ENCODE results near the gene LDB3.
A peak's percentile ranks its signal among the peaks of the same experiment; 100 is the strongest.
"Not testable (repeated sequence)": the region's sequence is repeated elsewhere in the genome, so short reads cannot be mapped to it uniquely, and the experiment has no call there.

LDB3 gene, protein sequence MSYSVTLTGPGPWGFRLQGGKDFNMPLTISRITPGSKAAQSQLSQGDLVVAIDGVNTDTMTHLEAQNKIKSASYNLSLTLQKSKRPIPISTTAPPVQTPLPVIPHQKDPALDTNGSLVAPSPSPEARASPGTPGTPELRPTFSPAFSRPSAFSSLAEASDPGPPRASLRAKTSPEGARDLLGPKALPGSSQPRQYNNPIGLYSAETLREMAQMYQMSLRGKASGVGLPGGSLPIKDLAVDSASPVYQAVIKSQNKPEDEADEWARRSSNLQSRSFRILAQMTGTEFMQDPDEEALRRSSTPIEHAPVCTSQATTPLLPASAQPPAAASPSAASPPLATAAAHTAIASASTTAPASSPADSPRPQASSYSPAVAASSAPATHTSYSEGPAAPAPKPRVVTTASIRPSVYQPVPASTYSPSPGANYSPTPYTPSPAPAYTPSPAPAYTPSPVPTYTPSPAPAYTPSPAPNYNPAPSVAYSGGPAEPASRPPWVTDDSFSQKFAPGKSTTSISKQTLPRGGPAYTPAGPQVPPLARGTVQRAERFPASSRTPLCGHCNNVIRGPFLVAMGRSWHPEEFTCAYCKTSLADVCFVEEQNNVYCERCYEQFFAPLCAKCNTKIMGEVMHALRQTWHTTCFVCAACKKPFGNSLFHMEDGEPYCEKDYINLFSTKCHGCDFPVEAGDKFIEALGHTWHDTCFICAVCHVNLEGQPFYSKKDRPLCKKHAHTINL

DNA sequence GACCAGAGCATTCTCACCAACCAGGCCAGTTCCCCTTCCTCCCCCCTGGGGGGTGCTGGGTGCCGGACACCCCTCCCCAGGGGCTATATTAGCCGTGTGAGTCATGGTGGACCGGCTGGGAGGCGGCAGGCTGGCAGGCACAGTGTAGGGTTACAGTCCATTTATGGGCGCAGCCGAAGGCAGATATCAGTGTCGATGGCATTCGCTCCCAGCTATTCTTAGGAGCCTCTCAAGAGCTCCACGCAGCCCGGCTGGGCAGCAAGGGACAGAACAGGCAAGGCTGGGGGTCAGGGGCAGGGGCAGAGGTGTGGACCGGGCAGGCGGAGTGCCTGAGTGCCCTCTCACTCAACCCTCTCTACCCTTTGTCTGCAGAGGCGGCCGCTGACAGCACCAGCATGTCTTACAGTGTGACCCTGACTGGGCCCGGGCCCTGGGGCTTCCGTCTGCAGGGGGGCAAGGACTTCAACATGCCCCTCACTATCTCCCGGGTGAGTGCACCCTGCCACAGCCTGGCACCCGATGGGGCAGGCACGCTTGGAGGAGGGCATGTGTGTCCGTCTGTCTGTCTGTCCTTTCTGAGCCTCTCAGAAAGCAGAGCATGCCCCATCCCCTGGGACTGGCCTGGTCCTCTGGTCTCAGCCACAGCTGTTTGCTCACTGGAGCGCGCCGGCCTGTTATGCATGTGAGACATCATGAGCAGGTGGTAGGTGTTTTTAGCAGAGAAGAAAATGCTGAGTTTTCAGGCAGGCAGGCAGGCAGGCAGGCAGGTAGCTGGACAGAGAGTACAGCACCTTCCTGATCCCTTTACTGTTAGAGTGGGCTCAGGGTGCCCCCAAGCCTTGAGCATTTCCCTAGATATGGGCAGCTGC lies at the start of gene LDB3:
Gene LDB3 (plus strand): TSS at position 215 of the 869 bp plus-strand sequence. CDS start 181 bp downstream, at position 396.
- DNase-seq, result peak; percentile 51

DNA sequence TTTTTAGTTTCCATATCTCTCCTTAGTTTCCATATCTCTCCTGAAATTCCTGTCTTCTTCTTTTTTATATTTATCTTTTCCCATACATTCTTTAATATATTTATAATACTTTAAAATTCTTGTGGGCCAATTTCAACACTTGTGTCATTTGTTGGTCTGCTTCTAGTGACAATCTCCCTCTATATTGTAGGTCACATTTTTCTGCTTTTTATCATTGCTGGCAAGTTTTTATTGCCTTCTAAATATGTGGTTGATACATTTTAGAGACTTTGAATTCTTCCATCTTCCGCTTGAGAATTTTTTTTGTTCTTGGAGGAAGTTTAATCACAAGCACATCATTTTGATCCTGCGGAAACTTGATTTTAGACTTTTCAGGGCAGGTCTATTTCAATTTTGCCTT lies 40.0 kb upstream of the LDB3 start:
- no peak for DNase-seq

DNA sequence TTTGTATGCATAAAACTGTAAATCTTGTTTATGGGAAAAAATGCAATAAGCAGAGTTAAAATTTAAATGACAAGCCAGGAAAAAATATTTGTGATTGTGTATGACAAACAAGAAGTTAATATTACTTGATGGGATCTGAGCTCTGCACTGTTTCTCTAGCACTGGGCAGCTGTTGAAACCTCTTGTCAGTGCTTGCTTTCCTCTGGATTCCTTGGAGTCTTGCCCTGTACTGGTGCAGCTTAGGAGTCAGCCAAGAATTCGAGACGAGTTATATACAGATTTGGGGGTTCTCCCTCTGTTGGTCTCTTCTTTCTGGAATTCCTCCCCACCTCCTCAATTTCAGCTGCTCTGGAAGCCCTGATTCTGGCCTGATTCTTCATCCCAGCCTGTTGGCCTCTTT lies 38.2 kb upstream of the LDB3 start:
- DNase-seq, result no peak

DNA sequence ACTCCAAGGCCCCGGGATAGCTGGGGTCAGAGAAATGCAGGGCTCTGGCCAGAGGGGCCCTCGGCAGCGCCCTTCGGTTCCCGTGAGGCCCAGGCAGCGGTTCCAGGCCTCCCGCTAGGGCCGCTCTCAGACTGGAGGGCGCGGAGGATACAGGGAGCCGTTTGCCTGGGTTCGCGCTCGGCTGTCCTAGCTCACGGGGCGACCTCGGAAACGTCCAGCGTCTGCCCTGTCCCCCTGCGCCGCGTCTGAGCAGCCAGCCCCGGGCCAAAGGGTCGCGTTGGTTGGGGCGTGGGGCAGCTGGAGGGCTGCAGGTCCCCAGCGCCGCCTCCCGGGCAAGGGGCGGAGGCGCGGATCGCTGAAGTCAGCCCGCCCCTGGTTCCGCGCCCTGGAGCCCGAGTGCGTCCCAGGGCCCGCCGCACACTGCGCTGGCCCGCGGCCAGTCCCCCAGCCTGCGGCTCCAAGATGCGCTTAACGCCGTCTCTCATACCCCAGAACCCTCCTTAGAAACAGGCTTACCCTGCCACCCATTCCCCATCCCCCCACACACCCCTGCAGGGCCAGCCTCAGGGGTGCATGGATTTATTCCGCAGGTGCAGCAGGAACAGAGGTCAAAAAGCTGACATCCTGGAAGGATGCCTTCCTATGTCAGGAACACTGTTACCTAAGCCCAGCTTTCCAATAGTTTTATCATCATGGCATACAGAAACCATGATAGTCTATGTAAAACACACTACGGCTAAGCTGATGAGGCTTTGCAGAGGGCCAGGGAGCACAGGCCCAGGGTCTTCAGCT lies 36.1 kb upstream of the LDB3 start:
- peak; percentile 14 for DNase-seq

DNA sequence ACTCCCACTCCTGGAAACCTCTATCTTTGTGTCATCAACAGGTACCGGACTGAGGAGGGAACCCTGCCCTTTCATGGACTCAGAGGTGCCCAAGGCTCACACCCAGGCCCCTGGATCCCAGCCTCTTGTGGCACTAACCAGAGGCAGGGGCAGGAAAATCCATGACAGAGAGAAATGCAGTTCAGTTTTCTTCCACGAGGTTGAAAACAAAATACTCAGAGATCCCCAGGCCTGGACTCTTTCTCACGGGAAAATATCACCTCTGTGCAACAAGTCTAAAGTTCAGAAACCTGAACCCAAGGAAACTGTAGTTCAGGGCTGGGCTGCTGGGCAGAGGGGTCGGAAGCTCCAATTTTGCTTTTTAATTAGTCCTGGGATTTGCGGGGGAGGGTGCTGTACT lies 35.4 kb upstream of the LDB3 start:
- DNase-seq, result no peak

DNA sequence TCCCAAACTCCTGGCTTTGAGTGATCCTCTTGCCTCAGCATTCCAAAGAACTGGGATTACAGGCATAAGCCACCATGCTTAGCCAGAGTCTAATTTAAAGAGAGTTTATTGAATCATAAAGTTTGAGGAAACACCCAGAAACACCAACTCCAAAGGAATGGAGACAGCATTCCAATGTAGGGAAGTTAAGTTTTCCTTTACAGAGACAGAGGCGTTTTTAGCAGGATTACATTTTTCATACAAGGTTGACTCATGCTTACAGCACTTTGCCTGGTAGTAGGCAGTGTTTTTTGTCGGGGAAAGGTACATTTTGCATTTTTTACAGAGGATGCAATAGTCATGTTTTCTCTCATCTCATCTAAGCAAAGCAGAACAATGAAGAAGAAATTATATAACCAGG lies 32.9 kb upstream of the LDB3 start:
- no peak for DNase-seq

DNA sequence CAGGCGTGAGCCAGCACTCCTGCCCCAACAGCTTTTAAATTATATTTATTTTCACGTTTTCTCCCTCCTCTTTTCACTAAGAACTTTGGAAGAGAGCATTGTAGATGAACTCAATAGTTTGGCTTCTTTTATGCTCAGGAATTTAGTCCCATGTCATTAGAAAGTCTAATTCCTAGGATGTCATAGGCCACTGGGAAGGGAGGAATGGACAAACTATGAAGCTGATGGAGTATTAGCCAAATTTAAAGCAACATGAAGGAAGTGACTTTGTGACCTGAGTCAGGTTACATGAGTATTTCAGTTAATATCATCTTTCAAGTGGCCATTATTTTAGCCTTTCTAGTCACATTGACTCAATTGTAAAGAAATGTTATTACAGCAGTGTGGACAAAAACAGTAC lies 32.0 kb upstream of the LDB3 start:
- DNase-seq, result no peak

DNA sequence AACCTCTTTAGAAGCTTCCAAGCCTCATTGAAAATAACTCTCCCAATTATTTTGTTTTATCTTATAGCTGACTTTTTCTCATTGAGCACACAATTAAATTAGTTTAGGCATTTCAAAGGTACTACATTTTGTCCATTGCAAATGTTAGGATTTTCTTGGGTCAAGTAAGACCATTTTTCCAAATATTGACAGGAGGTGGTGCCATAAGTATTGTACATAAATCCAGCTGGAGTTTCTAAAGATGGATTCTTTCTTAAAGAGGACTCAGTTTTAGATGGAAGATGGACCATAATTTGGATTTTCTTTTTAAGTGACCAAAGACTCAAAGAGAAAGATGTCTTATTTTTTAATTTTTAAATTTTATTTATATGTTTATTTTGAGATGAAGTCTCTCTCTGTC lies 26.3 kb upstream of the LDB3 start:
- peak; percentile 10 for DNase-seq

DNA sequence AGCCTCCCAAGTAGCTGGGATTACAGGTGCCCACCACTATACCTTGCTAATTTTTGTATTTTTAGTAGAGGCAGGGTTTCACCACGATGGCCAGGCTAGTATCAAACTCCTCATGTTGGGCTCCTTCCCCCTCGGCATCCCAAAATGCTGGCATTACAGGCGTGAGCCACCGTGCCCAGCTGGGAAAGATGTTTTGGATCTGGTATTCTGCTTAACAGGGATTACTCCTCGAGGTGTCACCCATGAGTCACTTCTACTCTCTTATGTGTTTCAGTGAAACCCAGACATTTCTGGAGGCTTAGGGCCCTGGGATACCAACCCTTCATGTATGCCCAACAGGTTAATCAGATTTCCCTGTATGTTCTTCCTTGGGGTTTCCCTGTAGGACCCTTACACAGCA lies 25.8 kb upstream of the LDB3 start:
- no peak for DNase-seq

DNA sequence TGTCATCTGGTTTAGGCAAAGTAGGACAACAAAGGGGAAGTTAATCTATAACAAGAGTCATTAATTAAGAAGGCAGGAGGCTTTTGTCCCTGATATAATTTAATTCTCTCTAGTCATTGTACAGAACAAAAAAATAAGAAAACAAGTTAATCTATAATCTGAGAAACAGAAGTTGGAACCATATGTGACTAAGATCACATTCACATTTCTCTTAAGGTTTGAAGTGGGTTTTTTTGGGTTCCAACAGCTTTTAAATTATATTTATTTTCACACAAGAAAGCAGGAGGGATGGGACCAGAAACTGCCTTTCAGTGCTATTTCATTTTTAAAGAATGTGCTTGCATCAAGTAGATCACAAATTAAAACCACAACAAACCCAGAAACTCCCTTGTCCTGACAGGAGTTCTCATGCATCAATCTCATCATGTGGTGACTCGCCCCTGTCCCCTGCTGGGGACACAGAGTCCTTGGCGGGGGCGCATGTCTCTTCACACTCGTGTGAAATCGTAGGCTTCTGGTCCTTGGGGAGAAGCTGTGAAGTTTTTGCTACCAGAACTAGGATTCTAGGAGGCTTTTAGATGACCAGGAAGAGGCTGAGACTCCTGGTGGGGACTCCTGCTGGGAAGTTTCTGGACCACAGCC lies 24.0 kb upstream of the LDB3 start:
- DNase-seq, result no peak

DNA sequence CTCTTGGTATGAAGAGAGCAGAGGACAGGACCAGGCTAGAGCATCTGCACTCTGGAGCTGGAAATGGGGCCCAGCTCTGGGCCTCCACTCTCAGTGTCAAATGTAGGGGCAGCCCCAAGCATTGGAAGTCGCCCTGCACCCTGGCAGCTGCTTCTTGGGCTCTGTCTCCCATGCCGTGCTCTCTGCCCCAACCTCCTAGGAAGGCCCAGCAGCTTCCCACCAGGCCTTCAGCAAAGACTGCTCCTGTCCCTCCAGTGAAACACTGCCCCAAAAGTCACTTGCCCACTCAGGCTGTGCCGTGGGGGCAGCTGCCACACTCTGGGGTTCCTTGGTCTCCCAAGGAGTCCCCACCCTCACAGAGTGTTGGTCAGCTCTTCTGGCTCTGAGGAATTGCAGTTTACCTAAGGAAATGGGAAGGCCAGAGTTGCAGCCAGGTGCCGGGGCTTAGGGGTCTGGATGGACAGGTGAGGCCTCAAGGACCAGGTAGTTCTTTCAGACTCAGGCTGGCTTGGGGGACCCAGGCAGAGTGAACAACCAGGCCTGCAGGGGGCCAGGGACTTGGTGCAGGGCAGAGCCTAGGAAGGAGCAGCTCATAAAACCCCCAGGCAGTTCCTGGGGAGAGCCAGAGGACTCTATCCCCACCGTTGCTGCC lies 23.4 kb upstream of the LDB3 start:
- no peak for DNase-seq

DNA sequence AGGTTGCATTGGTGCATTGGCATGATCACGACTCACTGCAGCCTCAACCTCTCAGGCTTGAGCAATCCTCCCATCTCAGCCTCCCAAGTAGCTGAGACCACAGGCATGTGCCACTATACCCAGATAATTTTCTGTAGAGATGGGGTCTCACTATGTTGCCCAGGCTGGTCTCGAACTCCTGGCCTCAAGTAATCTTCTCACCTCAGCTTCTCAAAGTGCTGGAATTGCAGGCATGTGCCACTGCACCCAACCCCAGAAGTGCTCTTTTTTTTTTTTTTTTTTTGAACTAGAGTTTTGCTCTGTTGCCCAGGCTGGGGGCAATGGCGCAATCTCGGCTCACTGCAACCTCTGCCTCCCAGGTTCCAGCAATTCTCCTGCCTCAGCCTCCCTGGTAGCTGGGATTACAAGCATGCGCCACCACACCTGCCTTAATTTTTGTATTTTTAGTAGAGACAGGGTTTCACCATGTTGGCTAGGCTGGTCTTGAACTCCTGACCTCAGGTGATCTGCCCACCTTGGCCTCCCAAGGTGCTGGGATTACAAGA lies 22.6 kb upstream of the LDB3 start:
- not testable (repeated sequence) for DNase-seq

DNA sequence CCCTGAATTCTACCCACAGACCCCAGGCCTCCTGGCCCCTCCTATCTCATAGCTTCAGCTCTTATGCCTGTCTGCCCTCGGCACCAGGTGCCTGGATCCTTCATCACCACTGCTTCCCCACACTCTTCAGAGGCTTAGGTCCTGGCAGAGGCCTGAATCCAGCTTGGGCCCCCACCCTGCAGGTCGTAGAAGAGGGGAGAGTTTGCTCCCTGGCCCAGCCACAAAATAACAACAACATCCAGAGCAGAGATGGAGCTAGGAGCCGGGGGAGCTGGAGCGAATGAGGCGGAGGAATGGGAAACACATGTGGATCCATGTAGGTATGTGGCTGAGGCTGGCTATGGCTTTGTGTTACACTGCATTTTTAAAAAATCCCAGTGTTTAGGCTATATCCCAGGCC lies 21.8 kb upstream of the LDB3 start:
- DNase-seq, result no peak

DNA sequence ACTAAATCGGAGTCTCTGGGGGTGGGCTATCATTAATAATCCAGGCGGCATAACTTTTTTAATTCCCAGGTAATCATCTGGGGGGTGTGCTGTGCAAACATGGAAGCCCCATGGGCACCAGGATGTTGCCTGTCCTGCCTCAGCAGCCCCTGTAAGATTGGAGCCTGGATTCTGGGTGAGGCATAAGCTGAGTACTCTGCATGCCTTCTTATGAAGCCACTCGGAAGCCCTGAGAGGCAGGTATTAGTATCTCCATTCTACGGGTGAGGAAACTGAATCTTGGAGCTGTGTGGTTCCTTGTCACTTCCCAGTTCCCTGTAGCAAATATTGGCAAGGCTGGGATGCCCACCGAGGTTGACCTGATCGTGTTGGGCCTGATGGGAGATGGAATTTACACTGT lies 21.4 kb upstream of the LDB3 start:
- no peak for DNase-seq

DNA sequence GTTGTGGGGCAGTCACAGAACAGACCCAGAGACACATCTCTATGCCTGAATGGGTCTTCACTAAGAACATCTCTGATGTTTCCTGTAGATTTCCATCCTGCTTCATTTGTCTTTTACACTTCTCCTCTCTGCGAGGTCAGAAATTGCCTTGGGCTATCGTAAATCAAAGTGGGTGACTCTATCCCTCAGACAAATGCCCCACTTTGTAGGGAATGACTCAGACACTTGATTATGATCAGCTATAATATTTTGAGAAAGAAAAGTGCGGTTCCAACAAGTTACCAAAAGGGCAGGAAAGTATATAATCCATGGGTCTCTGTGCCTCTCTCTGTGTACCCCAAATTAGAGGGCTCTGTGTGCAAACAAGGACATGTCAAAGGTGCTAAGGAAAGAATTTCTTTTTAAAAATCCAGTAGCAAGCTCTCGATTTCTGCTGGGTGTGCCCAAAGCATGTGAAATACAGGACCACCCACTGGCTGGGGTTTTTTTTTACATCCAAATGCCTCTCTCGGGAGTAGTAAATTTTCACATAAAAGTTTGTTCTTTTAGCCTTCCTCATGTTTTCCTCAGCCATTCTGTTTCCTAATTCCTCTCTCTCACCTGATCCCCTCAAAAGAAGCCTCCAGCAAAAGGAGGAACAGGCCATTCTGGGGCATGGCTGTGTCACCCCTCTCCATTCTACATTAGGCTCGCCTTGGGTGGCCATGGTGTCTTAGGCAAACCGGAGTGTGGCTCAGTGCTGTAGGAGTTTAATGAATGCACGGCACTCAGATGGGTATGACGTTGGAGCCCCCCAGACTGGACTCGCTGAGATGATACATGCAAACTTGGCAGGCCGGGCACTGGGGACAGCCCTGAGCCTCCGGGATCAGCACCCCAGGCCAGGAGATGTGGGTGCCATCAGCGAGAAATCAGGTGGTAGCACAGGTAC lies 20.3 kb upstream of the LDB3 start:
- no peak for DNase-seq

DNA sequence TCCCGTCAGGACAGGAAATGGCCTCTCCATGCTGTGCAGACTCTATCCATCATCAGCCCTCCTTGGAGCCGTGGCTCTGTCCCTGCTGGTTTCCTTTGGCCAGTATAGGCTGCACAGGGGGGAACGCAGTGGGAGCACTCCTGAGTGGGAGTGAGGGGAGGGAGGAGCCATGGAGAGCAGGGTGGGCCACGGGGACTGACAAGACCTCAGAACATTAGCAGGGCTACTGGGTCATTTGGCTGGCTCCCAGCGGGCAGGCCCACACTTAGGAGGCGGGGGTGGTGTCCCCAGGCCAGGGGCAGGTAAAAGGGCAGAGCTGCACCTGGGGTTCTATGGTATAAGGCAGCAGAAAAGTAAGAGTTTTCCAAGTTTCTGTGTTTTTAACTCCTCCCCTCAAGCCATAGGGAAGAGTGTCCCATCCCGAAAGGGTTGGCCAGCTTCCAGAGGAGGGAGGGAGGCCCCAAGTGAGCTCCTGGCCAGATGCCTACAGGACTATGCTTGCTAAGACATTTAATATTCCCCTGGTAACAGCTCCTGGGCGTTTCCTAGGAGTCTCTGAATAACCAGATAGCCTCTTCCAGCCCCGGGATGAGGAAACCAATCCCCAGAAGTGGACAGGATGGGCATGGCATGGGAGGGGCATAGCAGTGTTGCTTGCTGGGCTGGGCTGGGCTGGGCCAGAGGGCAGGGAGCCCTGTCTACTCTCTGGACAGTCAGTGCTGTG lies 19.4 kb upstream of the LDB3 start:
- DNase-seq, result no peak

DNA sequence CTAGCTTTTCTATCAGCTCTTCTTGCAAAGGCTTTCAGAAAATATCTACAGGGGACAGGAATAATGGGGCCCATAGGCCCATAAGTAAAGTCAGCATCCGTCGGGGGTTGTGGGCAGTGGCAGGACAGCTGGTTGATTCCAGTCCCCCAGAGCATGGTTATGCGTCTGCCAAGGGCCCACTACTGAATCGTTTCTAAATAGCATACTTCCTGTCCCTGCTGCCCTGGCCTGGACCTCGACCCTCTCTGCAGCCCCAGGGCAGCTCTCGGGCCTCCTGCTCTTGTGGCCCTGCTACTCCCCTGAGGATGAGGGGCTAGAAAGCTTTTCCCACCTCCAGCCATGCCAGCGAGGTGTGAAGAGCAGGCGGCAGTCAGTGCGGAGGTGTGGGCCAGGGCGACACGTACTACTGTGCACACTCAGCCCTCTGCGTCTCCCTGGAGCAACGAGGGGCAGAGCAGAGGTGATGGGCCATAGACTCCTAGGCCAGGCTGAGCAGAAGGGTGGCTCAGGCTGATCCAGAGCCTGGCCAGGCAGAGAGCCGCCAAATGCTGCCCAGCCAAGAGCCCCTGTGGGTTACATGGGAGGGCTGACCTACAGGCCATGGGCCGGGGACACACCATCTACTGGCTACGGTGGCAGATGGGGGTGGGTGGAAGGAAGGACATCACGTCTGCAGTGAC lies 18.7 kb upstream of the LDB3 start:
- no peak for DNase-seq

DNA sequence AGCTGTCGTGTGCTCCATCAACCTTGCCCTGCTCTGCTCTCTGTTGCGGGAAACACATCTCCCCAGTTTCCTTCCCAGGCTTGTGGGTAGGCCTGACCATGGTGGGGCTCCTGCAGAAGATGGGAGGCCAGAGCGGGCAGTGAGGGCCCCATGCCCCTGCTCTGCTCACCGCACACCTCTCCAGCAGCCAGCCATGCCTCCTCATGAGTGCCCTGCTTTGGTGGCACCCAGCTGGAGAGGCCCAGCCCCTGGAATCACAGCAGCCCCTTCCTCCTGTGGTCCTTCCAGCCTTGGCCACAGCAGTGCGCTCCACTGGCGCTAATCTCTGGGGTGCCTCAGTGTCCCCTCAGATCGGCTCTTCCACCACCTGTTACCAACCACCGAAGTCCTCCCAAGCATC lies 18.2 kb upstream of the LDB3 start:
- DNase-seq, result no peak

DNA sequence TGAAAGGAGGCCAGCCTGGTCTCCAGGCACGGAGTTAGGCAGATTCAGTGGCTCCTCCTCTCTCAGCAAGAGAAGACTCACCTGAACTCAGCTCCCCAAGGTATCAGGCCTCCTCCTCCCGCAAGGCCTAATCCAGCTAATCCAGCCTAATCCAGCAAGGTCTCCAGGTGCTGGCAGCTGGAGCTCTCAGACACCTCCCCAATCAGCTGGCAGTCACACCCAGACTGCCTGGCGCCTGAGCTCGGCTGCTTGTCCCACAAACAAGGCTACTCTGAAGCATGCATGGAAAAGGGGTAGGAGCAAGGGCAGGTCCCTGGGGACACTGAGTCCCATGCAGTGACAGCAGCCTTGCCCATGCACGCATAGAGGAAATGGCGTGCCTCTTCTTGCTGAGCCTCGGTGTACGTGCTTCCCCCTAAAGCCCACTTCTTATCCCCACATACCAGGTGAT lies 17.3 kb upstream of the LDB3 start:
- no peak for DNase-seq

All from NCI-H1092 treated with DMSO at 0.1 percent for 48 hours (cell line).